SIG-M5 (cell line): ENCODE measurements around the gene UVRAG.
"Not testable (repeated sequence)": the region's sequence is repeated elsewhere in the genome, so short reads cannot be mapped to it uniquely, and the experiment has no call there.

Source experiments
- DNase-seq: peaks from one replicate; lab custom pipeline; 2025; lab: John Stamatoyannopoulos, UW

UVRAG gene

GRCh38 chr11:75845324-75845723, 30.3 kb downstream of the UVRAG start:
- DNase-seq: no peak

GRCh38 chr11:75849894-75850293, 34.9 kb downstream of the UVRAG start:
- DNase-seq: no peak

- no peak for DNase-seq
These were observed 35.8 kb downstream of the UVRAG start for GRCh38 chr11:75850787-75851186.

GRCh38 chr11:75851203-75851602, 36.2 kb downstream of the UVRAG start:
- no peak for DNase-seq

GRCh38 chr11:75852406-75853017, 37.5 kb downstream of the UVRAG start:
- DNase-seq: no peak

DNA sequence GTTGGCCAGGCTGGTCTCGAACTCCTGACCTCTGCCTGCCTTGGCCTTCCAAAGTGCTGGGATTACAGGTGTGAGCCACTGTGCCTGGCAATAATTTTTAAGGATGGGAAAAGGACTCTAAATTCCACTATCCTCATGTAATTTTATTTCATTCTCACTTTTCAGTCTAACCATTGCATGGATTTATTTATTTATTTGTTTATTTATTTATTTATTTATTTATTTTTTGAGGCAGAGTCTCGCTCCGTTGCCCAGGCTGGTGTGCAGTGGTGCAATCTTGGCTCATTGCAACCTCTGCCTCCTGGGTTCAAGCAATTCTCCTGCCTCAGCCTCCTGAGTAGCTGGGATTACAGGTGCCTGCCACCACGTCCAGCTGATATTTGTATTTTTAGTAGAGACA, 38.6 kb downstream of the UVRAG start:
- DNase-seq: not testable (repeated sequence)

GRCh38 chr11:75853971-75854370, 39.0 kb downstream of the UVRAG start:
- DNase-seq: no peak

DNA sequence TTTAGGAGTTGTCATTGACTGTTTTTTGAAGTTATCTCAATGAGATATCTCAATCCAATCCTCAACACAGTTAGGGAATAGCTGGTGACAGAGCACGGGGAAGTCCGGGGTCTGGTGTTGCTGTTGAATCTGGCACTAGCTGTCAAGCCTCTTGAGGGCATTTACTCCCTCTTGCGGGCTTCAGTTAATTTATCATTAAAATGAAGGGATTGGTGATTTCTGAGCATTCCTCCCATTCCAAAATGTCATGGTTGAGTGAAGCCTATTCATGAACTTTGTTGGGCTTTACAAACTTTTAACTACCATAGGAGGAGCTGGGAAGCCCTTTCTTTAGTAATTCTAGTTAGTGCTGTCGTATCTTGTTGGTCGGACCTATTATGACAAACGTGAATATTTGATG, 40.2 kb downstream of the UVRAG start:
- no peak for DNase-seq

- DNase-seq: no peak
These were observed 41.9 kb downstream of the UVRAG start for GRCh38 chr11:75856912-75857311.

DNA sequence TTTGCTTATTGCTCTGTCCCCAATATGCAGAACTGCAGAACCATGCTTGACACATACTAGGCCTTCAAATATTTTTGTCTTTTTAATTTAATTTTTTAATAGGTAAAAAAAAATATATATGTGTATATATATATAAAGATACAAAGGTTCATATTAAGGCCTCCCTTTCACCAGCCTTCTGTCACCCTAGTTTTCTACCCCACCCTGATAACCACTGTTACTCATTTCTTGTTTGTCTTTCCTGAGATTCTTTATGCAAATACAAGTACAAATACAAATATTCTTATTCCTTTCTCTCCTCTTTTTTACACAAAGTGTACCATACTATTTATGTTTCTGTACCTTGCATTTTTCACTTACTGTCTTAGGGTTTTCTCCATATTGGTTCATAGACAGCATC, 43.0 kb downstream of the UVRAG start:
- DNase-seq: no peak

DNA sequence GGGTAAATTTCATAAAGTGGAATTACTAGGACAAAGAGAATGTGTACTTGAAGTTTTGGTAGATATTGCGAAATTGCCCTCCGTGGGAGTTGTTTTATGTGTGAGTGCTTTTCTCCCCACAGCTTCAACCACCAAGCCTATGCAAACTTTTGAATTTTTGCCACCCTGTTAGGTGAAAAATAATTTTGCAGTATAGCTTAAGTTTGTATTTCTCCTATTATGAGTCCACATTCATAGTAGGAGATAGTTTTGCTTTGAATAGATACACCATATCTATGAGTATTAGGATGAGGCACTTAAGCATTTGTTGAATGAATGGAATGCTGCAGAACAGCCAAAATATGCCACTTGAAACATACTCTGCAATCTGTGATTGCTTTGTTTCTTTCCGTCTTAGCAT, 43.6 kb downstream of the UVRAG start:
- no peak for DNase-seq

- DNase-seq: no peak
These were observed 44.6 kb downstream of the UVRAG start for GRCh38 chr11:75859614-75860013.

GRCh38 chr11:75862437-75862836, 47.4 kb downstream of the UVRAG start:
- DNase-seq: no peak

GRCh38 chr11:75867778-75868374, 52.9 kb downstream of the UVRAG start:
- no peak for DNase-seq

GRCh38 chr11:75868990-75869389, 54.0 kb downstream of the UVRAG start:
- DNase-seq: no peak

DNA sequence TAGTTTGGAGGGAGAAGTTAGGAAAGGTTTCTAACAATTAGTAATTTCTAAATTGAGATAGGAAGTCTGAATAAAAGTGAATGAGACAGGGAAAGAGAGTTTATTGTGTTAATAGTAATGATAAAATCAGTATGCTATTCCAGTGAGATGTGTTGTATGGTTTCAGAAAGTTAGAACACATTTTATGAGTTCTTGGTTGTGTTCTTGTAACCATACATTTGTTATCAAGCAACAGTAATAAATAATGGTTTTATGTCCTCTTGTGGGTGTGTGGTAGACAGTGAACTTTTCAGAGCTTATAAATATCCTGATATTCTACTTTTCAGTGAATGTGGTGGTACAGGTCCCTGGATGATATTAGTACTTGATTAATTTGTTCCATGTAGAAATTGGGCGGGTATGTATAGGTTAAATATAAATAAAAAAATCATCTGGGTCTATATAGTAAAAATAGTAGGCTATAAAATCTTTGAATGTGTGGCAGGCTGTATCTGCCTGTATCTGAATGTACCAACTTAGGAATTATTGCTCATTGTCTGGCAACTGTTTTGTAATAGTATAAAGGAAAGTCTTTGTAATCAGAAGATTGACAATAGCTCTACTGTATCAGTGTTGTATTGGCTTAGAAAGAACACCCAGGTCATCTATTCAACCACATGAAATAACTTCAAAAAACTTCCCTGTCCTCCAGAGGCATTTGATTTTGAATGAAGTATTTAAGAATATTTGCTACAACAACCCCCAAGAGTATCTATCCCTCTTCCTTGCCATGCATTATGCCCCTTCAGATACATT, 54.8 kb downstream of the UVRAG start:
- DNase-seq: no peak

- no peak for DNase-seq
These were observed 57.9 kb downstream of the UVRAG start for GRCh38 chr11:75872887-75873416.

GRCh38 chr11:75873417-75874221, 58.6 kb downstream of the UVRAG start:
- DNase-seq: no peak

DNA sequence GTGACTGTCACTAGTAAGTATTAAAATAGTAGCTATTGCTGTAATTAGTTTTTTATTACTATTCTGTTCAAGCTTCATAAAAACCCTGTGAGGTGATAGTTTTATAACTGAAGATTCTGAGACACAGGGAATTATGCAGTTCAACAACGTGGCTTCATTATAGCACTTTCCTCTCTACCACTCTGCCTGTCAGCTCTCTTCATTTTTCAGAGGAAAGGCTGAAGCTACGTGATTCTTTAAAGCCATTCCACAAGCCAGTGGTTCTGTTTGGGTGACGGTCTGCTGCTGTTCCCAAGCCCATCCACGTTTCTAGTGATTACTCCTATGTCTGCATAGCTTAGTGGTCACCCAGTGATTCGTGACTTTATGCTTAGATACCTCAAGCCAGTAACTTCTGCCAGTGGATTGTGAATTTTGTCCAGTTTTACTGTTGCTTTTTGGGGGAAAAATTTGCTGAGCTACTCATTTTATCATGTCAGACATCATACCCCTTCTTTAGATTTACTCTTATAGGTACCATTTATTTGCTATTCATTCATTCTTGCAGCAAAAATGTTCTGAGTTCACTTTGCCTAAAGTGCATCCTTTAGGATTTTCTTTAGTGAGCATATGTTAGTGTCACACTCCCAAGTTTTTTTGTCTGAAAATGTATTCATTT, 59.8 kb downstream of the UVRAG start:
- DNase-seq: no peak

- DNase-seq: not testable (repeated sequence)
These were observed 62.3 kb downstream of the UVRAG start for GRCh38 chr11:75877327-75877726.

- not testable (repeated sequence) for DNase-seq
These were observed 62.9 kb downstream of the UVRAG start for GRCh38 chr11:75877931-75878330.

- no peak for DNase-seq
These were observed 63.9 kb downstream of the UVRAG start for GRCh38 chr11:75878933-75879332.
